ENCODE results near the gene LTBP1. TPM values are rescaled to one million over a fixed set of nuclear protein-coding genes. Genes with fewer than 3 reads are reported as not detected.

Gene LTBP1
- total and polyA plus RNA-seq, 12 donors: 6.2 to 47.2 (median 15.5) TPM

DNA sequence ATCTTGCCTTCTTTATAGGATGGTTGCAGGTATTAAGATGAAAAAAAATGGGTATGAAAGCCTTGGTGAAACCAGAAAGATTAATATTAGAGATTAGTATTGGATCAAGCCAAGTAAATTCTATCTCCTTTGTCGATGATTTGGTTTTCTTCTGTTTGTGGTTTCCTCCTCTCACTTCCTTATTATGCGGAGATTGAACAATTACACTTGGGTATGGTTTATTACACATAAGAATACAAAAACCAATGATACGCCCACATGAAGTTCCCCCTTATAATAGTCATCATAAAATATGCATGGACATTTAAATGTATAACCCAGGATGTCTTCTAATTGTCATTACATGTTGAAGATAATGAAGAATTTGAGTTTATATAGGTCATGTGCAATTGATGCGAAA is 4.9 kb downstream of the LTBP1 start:
- H3K9me3 ChIP-seq (replicated peaks in 1 of 3): no peaks in the 10 kb centered on the region
- peaks cover 3 to 5% of the 10 kb centered on the region in 2 donors for H3K4me1 ChIP-seq (replicated peaks in 1 of 2)
- no peak for DNase-seq
- TF ChIP-seq, protein P1, sequence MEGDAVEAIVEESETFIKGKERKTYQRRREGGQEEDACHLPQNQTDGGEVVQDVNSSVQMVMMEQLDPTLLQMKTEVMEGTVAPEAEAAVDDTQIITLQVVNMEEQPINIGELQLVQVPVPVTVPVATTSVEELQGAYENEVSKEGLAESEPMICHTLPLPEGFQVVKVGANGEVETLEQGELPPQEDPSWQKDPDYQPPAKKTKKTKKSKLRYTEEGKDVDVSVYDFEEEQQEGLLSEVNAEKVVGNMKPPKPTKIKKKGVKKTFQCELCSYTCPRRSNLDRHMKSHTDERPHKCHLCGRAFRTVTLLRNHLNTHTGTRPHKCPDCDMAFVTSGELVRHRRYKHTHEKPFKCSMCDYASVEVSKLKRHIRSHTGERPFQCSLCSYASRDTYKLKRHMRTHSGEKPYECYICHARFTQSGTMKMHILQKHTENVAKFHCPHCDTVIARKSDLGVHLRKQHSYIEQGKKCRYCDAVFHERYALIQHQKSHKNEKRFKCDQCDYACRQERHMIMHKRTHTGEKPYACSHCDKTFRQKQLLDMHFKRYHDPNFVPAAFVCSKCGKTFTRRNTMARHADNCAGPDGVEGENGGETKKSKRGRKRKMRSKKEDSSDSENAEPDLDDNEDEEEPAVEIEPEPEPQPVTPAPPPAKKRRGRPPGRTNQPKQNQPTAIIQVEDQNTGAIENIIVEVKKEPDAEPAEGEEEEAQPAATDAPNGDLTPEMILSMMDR (IDR thresholded peaks at IDR 0.05): no peak
- TF ChIP-seq POLR2A (IDR thresholded peaks at IDR 0.05): no peak
- H3K27ac ChIP-seq: no peak overlapping the region
- intact Hi-C loops (cut with DNase I): no loop called here
- H3K36me3 ChIP-seq (replicated peaks in 1 of 2): no peaks in the 10 kb centered on the region
- WGBS, 4 donors: 79 to 87% (median 80%) methylated on average over 4 of the region's 4 CpGs
- H3K4me3 ChIP-seq: no peak overlapping the region
- H3K27me3 ChIP-seq: no peaks in the 10 kb centered on the region

DNA sequence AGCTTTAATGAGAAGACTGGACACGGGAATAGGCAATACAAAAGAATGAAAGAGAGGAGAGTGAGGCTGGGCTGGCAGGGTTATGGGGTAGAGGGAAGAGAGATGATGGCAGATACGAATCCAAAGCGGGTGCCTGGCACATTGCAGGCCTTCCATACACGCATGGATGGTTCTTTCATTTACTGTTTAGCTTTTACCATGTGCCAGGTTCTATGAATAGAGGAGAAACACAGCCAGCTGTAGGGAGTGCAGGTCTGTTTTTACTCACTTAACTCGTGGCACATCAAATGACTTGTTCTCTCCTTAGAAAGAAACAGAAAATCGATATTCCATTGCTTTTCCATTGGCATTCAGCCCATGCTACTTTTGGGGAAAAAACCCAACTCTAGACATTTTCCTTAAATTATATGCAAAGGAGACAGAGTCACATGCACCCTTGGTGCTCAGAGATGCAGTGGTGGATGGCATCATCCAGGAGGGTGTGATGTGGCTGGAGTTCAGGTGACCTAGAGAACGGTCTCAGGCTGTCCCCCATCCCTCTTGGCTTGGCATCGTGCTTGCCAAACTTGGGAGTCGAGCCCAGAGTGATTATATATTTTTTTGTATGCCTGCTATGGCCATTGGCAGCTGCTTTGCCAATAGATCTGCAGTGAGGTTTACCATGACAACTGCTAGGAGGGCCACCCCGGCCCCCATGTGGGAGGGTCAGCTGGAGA is 6.2 kb downstream of the LTBP1 start:
- H3K4me3 ChIP-seq: no peak overlapping the region
- TF ChIP-seq, protein P1 (IDR thresholded peaks at IDR 0.05): no peak
- no peak for TF ChIP-seq POLR2A (IDR thresholded peaks at IDR 0.05)
- intact Hi-C loops (cut with DNase I): no loop called here
- no peak overlapping the region for H3K27ac ChIP-seq
- no peaks in the 10 kb centered on the region for H3K36me3 ChIP-seq (replicated peaks in 1 of 2)
- no peaks in the 10 kb centered on the region for H3K9me3 ChIP-seq (replicated peaks in 1 of 3)
- peaks cover 0 to 2% of the 10 kb centered on the region in 2 donors for H3K4me1 ChIP-seq (replicated peaks in 1 of 2)
- H3K27me3 ChIP-seq: no peaks in the 10 kb centered on the region
- no peak for DNase-seq
- 81 to 90% (median 83%) methylated on average over 9 to 10 of the region's 10 CpGs for WGBS, 4 donors

DNA sequence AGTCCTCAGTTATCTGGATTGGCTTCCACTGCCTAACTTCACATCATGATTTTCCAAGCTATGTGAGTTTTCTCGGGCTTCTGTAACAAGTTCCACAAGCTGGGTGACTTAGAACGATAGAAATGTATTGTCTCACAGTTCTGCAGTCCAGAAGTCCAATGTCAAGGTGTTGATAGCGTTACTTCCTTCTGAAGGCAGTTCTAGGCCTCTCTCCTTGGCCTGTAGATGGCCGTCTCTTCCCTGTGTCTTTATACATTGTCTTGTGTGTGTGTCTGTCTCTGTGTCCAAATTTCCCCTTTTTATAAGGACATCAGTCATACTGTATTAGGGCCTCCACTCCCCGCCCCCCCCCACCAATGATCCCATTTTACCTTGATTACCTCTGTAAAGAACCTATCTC is 7.5 kb downstream of the LTBP1 start:
- intact Hi-C loops (cut with DNase I): no loop called here
- H3K9me3 ChIP-seq (replicated peaks in 1 of 3): no peaks in the 10 kb centered on the region
- H3K36me3 ChIP-seq (replicated peaks in 1 of 2): no peaks in the 10 kb centered on the region
- no peak for TF ChIP-seq POLR2A (IDR thresholded peaks at IDR 0.05)
- TF ChIP-seq, protein P1 (IDR thresholded peaks at IDR 0.05): no peak
- no peaks in the 10 kb centered on the region for H3K4me1 ChIP-seq (replicated peaks in 1 of 2)
- no peaks in the 10 kb centered on the region for H3K27me3 ChIP-seq
- no peak overlapping the region for H3K4me3 ChIP-seq
- 84 to 94% (median 89%) methylated on average over 5 of the region's 5 CpGs for WGBS, 4 donors
- no peak for DNase-seq
- no peak overlapping the region for H3K27ac ChIP-seq

DNA sequence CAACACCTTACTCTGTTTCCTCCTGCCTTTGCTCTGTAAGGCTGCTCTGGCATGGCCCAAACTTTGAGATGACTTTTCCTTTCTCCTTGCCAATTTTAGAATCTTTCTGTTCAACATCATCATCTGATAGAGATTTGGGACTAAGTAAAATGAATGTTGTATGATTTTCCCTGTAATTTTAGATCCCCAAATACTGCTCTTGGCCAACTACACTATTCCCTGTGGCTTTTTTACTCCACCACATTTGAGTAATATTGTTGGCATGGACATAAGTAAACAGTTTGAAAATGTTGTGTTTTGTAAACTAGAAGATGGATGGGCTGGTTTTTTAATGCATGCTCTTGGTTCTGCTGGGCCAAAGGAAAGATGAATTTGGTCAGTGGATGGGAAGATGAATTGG is 12.1 kb downstream of the LTBP1 start:
- Histone ChIP-seq H3K9me3 (replicated peaks in 1 of 3) (no peaks in the 10 kb centered on the region), H3K27me3 (no peaks in the 10 kb centered on the region), H3K4me3 (no peak overlapping the region), H3K27ac (no peak overlapping the region), H3K36me3 (replicated peaks in 1 of 2) (no peaks in the 10 kb centered on the region), H3K4me1 (replicated peaks in 1 of 2) (no peaks in the 10 kb centered on the region)
- no peak for DNase-seq
- TF ChIP-seq, protein P1 (IDR thresholded peaks at IDR 0.05): no peak
- no peak for TF ChIP-seq POLR2A (IDR thresholded peaks at IDR 0.05)
- intact Hi-C loops (cut with DNase I): no loop called here

All from adrenal gland (tissue), 12 donors.